IMR-90 (cell line): ENCODE results near the gene FOXS1. TPM values are rescaled to one million over a fixed set of nuclear protein-coding genes. Genes with fewer than 3 reads are reported as not detected.

ENCODE experiments used
- ATAC-seq: fragments of 200-7000 bp; cut with Tn5 transposase; 2 replicates; pipeline ENCODE4 v1.9.1; 2020; ENCODE audit warnings: low read depth, mild to moderate bottlenecking, moderate library complexity
- BruUV-seq: library from RNA; stranded (reverse); fragments of 400-500 nt; replicated peaks from 2 replicates; lab custom pipeline; 2021; lab: Mats Ljungman, UMichigan
- CTCF ChIA-PET: fragments of 300-600 bp; formaldehyde crosslinking; extraction: SDS; loops from one replicate; lab custom pipeline; 2021; ENCODE audit warnings: antibody characterized with exemption; lab: Yijun Ruan, JAX
- POLR2A ChIA-PET: fragments of 300-600 bp; sonication (Branson Sonifier 250); formaldehyde crosslinking; loops from one replicate; lab custom pipeline; 2022; ENCODE audit warnings: antibody characterized with exemption; ENCODE audit not compliant: unreplicated experiment; lab: Charles Lee
- DNase-seq: peaks from one replicate; pipeline ENCODE4 v3.0.0; 2013
- H2AFZ ChIP-seq: replicated peaks from 2 replicates; pipeline ENCODE3; 2013; ENCODE audit warnings: low read length, mild to moderate bottlenecking; ENCODE audit not compliant: poor library complexity
- H2AK5ac ChIP-seq: 2 replicates; pipeline ENCODE4 v1.6.1; 2013; ENCODE audit warnings: low read depth, low read length, inconsistent platforms
- H2AK9ac ChIP-seq: replicated peaks from 2 replicates; pipeline ENCODE3; 2013; ENCODE audit warnings: mild to moderate bottlenecking, low read depth, low read length, moderate library complexity; ENCODE audit not compliant: poor library complexity
- H2BK120ac ChIP-seq: 2 replicates; pipeline ENCODE4 v1.6.1; 2013; ENCODE audit warnings: low read depth, low read length, inconsistent platforms
- H2BK15ac ChIP-seq: 3 replicates; pipeline ENCODE4 v1.6.1; 2013; ENCODE audit warnings: low read depth, low read length, inconsistent platforms
- H2BK20ac ChIP-seq: 2 replicates; pipeline ENCODE4 v1.6.1; 2013; ENCODE audit warnings: low read depth, mild to moderate bottlenecking, inconsistent platforms, low read length, moderate library complexity
- H2BK5ac ChIP-seq: 2 replicates; pipeline ENCODE4 v1.6.1; 2013; ENCODE audit warnings: mild to moderate bottlenecking, low read depth, low read length, inconsistent platforms; ENCODE audit not compliant: poor library complexity, severe bottlenecking
- H3K14ac ChIP-seq: replicated peaks from 2 replicates; pipeline ENCODE4 v1.6.1; 2013; ENCODE audit warnings: low read depth, low read length, inconsistent platforms
- H3K18ac ChIP-seq: 2 replicates; pipeline ENCODE4 v1.6.1; 2013; ENCODE audit warnings: low read depth, low read length, control low read depth
- H3K23ac ChIP-seq: 2 replicates; pipeline ENCODE4 v1.6.1; 2013; ENCODE audit warnings: low read depth, low read length, inconsistent platforms
- H3K27ac ChIP-seq: 2 replicates; pipeline ENCODE4 v1.5.1; 2013; ENCODE audit warnings: mild to moderate bottlenecking, control low read depth, low read length; ENCODE audit not compliant: insufficient read depth
- H3K27me3 ChIP-seq: 2 replicates; pipeline ENCODE4 v1.6.1; 2013; ENCODE audit warnings: low read length; ENCODE audit not compliant: control insufficient read depth, insufficient read depth
- H3K36me3 ChIP-seq: 2 replicates; pipeline ENCODE4 v1.6.1; 2013; ENCODE audit warnings: low read length, mixed read lengths; ENCODE audit not compliant: control insufficient read depth, insufficient read depth
- H3K4ac ChIP-seq: 2 replicates; pipeline ENCODE4 v1.6.1; 2013; ENCODE audit warnings: low read depth, low read length, inconsistent platforms
- H3K4me1 ChIP-seq: 2 replicates; pipeline ENCODE4 v1.6.1; 2013; ENCODE audit warnings: low read length, mixed read lengths; ENCODE audit not compliant: control insufficient read depth, insufficient read depth
- H3K4me2 ChIP-seq: 2 replicates; pipeline ENCODE4 v1.6.1; 2013; ENCODE audit warnings: low read depth, mild to moderate bottlenecking, control low read depth, low read length, moderate library complexity
- H3K4me3 ChIP-seq: 2 replicates; pipeline ENCODE4 v1.5.1; 2013; ENCODE audit warnings: low read depth, mild to moderate bottlenecking, control low read depth, low read length, moderate library complexity; ENCODE audit not compliant: insufficient read depth
- H3K56ac ChIP-seq: 2 replicates; pipeline ENCODE4 v1.6.1; 2013; ENCODE audit warnings: low read length, inconsistent platforms; ENCODE audit not compliant: insufficient read depth; ENCODE audit errors: extremely low read depth
- H3K79me1 ChIP-seq, 2 experiments: 2 replicates each; pipeline ENCODE4 v1.6.1; 2013; ENCODE audit warnings: low read length in 2 of 2, inconsistent platforms in 1 of 2, low read depth in 1 of 2
- H3K9ac ChIP-seq: 2 replicates; pipeline ENCODE4 v1.6.1; 2013; ENCODE audit warnings: low read depth, low read length, control low read depth
- H3K9me1 ChIP-seq: 2 replicates; pipeline ENCODE4 v1.6.1; 2013; ENCODE audit warnings: low read length, inconsistent platforms; ENCODE audit not compliant: insufficient read depth
- H3K9me3 ChIP-seq: 2 replicates; pipeline ENCODE4 v1.6.1; 2013; ENCODE audit warnings: low read length; ENCODE audit not compliant: control insufficient read depth, insufficient read depth
- H4K20me1 ChIP-seq: 2 replicates; pipeline ENCODE4 v1.6.1; 2013; ENCODE audit warnings: low read length, inconsistent platforms; ENCODE audit not compliant: insufficient read depth
- H4K5ac ChIP-seq: 2 replicates; pipeline ENCODE4 v1.6.1; 2013; ENCODE audit warnings: mild to moderate bottlenecking, low read depth, low read length, control low read depth
- H4K8ac ChIP-seq, 2 experiments: 2 replicates each; pipeline ENCODE4 v1.6.1; 2013; ENCODE audit warnings: low read depth in 2 of 2, low read length in 2 of 2, control low read depth in 1 of 2, inconsistent platforms in 1 of 2
- H4K91ac ChIP-seq: 2 replicates; pipeline ENCODE4 v1.6.1; 2013; ENCODE audit warnings: low read depth, low read length, inconsistent platforms; ENCODE audit not compliant: insufficient read depth
- BHLHE40 ChIP-seq: fragments of 150-350 bp; IDR thresholded peaks from 2 replicates; pipeline ENCODE4 v1.6.1; 2016; ENCODE audit warnings: mild to moderate bottlenecking, low read depth, low read length
- CHD1 ChIP-seq: IDR thresholded peaks from 2 replicates; pipeline ENCODE4 v1.6.1; 2012; ENCODE audit warnings: low read depth, low read length, improper control_type of control experiment
- FOS ChIP-seq: fragments of 150-350 bp; IDR thresholded peaks from 2 replicates; pipeline ENCODE4 v1.6.1; 2016; ENCODE audit warnings: low read depth, low read length
- MAFK ChIP-seq: IDR thresholded peaks from 2 replicates; pipeline ENCODE4 v1.6.1; 2012; ENCODE audit warnings: low read depth, low read length, improper control_type of control experiment
- MXI1 ChIP-seq: IDR thresholded peaks from 2 replicates; pipeline ENCODE4 v1.6.1; 2012; ENCODE audit warnings: low read depth, mild to moderate bottlenecking, low read length, moderate library complexity, borderline replicate concordance
- POLR2A ChIP-seq: IDR thresholded peaks from 2 replicates; pipeline ENCODE4 v1.6.1; 2012; ENCODE audit warnings: mild to moderate bottlenecking, low read depth, low read length
- RAD21 ChIP-seq: IDR thresholded peaks from 2 replicates; pipeline ENCODE4 v1.6.1; 2012; ENCODE audit warnings: low read length, improper control_type of control experiment
- RFX5 ChIP-seq: IDR thresholded peaks from 2 replicates; pipeline ENCODE4 v1.8.0; 2012; ENCODE audit warnings: low read depth, mild to moderate bottlenecking, low read length, moderate library complexity
- SMC3 ChIP-seq: fragments of 150-350 bp; IDR thresholded peaks from 2 replicates; pipeline ENCODE4 v1.6.1; 2016; ENCODE audit warnings: low read depth, mild to moderate bottlenecking, antibody characterized with exemption, low read length, moderate library complexity
- WGBS, 2 experiments: methylation state at CpG; one replicate each; pipeline versions ENCODE4 v1.1.5 to v1.1.7; 2013; ENCODE audit warnings: missing lambda C conversion rate in 2 of 2; ENCODE audit not compliant: insufficient read length in 1 of 2; ENCODE audit errors: extremely low coverage in 2 of 2; 5-methylcytosine and 5-hydroxymethylcytosine counted together
- dilution Hi-C: fragments of 300-500 bp; cut with HindIII; formaldehyde crosslinking; loops from one replicate; pipeline ENCODE4 v1.14.3; 2018; ENCODE audit warnings: low sequenced_read_pairs; ENCODE audit not compliant: unreplicated experiment
- in situ Hi-C: fragments of 300-500 bp; cut with MboI; formaldehyde crosslinking; loops from 3 replicates; pipeline ENCODE4 v1.14.3; 2019; ENCODE audit warnings: low sequenced_read_pairs, inconsistent platforms, mixed read lengths
- intact Hi-C: fragments of 100-400 bp; cut with micrococcal nuclease; formaldehyde crosslinking; loops from 2 replicates; pipeline ENCODE4 v1.10.0; 2022
- polyA plus RNA-seq, 3 experiments: library from polyadenylated mRNA; depleted of rRNA; stranded (reverse); fragments of >200 nt; gene quantifications; 2 replicates each; pipeline ENCODE4 v1.2.3, GENCODE V29; 2012; ENCODE audit warnings: low replicate concordance in 1 of 3
- total RNA-seq: library from RNA; depleted of rRNA; stranded (reverse); fragments of >200 nt; gene quantifications from 2 replicates; pipeline ENCODE4 v1.2.3, GENCODE V29; 2012
- TF ChIP-seq, protein P1 (sequence below): fragments of 150-350 bp; IDR thresholded peaks from 2 replicates; pipeline ENCODE4 v1.6.1; 2016; ENCODE audit warnings: low read depth, mild to moderate bottlenecking, low read length, moderate library complexity, borderline replicate concordance
- TF ChIP-seq, protein P2 (sequence below): conservative IDR thresholded peaks from 2 replicates; pipeline ENCODE4 v1.5.1; 2012; ENCODE audit warnings: mild to moderate bottlenecking, low read depth, low read length, improper control_type of control experiment

The FOXS1 gene
- total and polyA plus RNA-seq, 2 of the 4 experiments (the other 2 are of a cell fraction) = not detected

DNA sequence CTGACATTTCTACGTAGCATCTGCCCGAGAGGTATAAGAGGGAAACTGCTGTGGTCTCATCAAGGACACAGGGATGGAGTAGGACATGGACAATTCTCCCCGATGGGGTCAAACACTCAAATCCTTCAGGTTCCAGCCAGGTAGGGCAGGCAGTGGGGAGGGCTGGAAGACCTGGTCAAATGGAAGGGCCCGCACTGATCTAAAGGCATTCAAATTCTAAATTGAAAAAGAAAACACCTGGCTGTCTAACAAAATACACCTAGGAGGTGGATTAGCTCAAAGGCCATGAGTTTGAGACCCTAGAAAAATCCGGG, 16.7 kb upstream of the FOXS1 start:
- intact Hi-C loops (no loop called here), in situ Hi-C loops (no loop called here), dilution Hi-C loops (no loop called here)
- H3K4me3 ChIP-seq = no peak overlapping the region
- peaks cover 85% of the 10 kb centered on the region for H3K27me3 ChIP-seq
- no peak overlapping the region for H3K56ac ChIP-seq
- H3K23ac ChIP-seq = no peak overlapping the region
- no peak overlapping the region for H2BK15ac ChIP-seq
- BruUV-seq = no TSS peak
- H2BK20ac ChIP-seq = no peak overlapping the region
- peaks cover 2% of the 10 kb centered on the region; the same call in 1 of the 2 replicates for H3K4me1 ChIP-seq
- H4K8ac ChIP-seq = no peak overlapping the region
- no peak overlapping the region for H2AK5ac ChIP-seq
- H3K9ac ChIP-seq = no peak overlapping the region
- 83% methylated on average over 2 of the region's 5 CpGs; no CpG with 5 or more reads in 1 of the 2 experiments for WGBS, 2 experiments
- no peak overlapping the region for H3K4ac ChIP-seq
- no peak overlapping the region for H4K5ac ChIP-seq
- TF ChIP-seq RFX5 = no peak
- TF ChIP-seq POLR2A = no peak
- TF ChIP-seq, protein P1, sequence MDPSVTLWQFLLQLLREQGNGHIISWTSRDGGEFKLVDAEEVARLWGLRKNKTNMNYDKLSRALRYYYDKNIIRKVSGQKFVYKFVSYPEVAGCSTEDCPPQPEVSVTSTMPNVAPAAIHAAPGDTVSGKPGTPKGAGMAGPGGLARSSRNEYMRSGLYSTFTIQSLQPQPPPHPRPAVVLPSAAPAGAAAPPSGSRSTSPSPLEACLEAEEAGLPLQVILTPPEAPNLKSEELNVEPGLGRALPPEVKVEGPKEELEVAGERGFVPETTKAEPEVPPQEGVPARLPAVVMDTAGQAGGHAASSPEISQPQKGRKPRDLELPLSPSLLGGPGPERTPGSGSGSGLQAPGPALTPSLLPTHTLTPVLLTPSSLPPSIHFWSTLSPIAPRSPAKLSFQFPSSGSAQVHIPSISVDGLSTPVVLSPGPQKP = no peak
- TF ChIP-seq SMC3 = no peak
- TF ChIP-seq CHD1 = no peak
- TF ChIP-seq RAD21 = no peak
- TF ChIP-seq, protein P2, sequence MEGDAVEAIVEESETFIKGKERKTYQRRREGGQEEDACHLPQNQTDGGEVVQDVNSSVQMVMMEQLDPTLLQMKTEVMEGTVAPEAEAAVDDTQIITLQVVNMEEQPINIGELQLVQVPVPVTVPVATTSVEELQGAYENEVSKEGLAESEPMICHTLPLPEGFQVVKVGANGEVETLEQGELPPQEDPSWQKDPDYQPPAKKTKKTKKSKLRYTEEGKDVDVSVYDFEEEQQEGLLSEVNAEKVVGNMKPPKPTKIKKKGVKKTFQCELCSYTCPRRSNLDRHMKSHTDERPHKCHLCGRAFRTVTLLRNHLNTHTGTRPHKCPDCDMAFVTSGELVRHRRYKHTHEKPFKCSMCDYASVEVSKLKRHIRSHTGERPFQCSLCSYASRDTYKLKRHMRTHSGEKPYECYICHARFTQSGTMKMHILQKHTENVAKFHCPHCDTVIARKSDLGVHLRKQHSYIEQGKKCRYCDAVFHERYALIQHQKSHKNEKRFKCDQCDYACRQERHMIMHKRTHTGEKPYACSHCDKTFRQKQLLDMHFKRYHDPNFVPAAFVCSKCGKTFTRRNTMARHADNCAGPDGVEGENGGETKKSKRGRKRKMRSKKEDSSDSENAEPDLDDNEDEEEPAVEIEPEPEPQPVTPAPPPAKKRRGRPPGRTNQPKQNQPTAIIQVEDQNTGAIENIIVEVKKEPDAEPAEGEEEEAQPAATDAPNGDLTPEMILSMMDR = no peak
- no peak for TF ChIP-seq BHLHE40
- no peak for TF ChIP-seq MAFK
- no peak for TF ChIP-seq MXI1
- TF ChIP-seq FOS = no peak
- H3K36me3 ChIP-seq = no peaks in the 10 kb centered on the region
- DNase-seq = no peak
- H2BK120ac ChIP-seq = no peak overlapping the region
- H2BK5ac ChIP-seq = no peak overlapping the region
- H3K18ac ChIP-seq = no peak overlapping the region
- no peak overlapping the region for H3K4me2 ChIP-seq
- no peak overlapping the region for H3K27ac ChIP-seq
- no peak overlapping the region for H4K91ac ChIP-seq
- H3K9me3 ChIP-seq = no peaks in the 10 kb centered on the region
- H3K9me1 ChIP-seq = no peaks in the 10 kb centered on the region; the same call in 1 of the 2 replicates
- POLR2A ChIA-PET = no interaction called here
- H2AFZ ChIP-seq = no peak overlapping the region
- CTCF ChIA-PET = no interaction called here
- no peaks in the 10 kb centered on the region for H4K20me1 ChIP-seq
- no peak for ATAC-seq
- no peak overlapping the region for H2AK9ac ChIP-seq
- H3K14ac ChIP-seq = no peak overlapping the region
- H3K79me1 ChIP-seq = no peaks in the 10 kb centered on the region
